Type B pancreatic cell (in vitro differentiated cells): Measurements from ENCODE around the gene SCAMP2. TPM values are rescaled to one million over a fixed set of nuclear protein-coding genes. Genes with fewer than 3 reads are reported as not detected.

Experiments
- DNase-seq: peaks from one replicate; pipeline ENCODE4 v3.0.0; 2021; ENCODE audit warnings: mixed read lengths; ENCODE audit not compliant: unreplicated experiment; ENCODE audit errors: extremely low spot score
- H3K27ac Mint-ChIP-seq: 2 replicates; pipeline ENCODE4 v1.8.0; 2021; ENCODE audit warnings: mild to moderate bottlenecking, mixed read lengths
- H3K27me3 Mint-ChIP-seq: 2 replicates; pipeline ENCODE4 v1.8.0; 2021; ENCODE audit warnings: mixed read lengths
- H3K36me3 Mint-ChIP-seq: 2 replicates; pipeline ENCODE4 v1.8.0; 2021; ENCODE audit warnings: mixed read lengths
- H3K4me1 Mint-ChIP-seq: one replicate; pipeline ENCODE4 v1.8.0; 2021; ENCODE audit warnings: mixed read lengths; ENCODE audit not compliant: unreplicated experiment
- H3K4me3 Mint-ChIP-seq: 2 replicates; pipeline ENCODE4 v1.8.0; 2021; ENCODE audit warnings: mild to moderate bottlenecking, mixed read lengths
- H3K9me3 Mint-ChIP-seq: 2 replicates; pipeline ENCODE4 v1.8.0; 2021; ENCODE audit warnings: mixed read lengths
- total RNA-seq: library from RNA; stranded (reverse); gene quantifications from 2 replicates; pipeline ENCODE4 v1.2.1, GENCODE V29; 2021; ENCODE audit warnings: low replicate concordance
- TF ChIP-seq, protein P1 (sequence below): fragments of 200-600 bp; sonication (generic); conservative IDR thresholded peaks from 2 replicates; pipeline ENCODE4 v1.5.0; 2021; ENCODE audit warnings: antibody characterized with exemption, mild to moderate bottlenecking

Gene SCAMP2
- total RNA-seq, 1 donor from 2014 or later = 58.0 TPM

GRCh38 chr15:74907163-74907870, 34.2 kb upstream of the SCAMP2 start:
- DNase-seq = no peak
- peaks cover 27% of the 10 kb centered on the region for H3K36me3 Mint-ChIP-seq
- peaks cover 16% of the 10 kb centered on the region for H3K4me1 Mint-ChIP-seq
- no peaks in the 10 kb centered on the region for H3K27me3 Mint-ChIP-seq
- peak overlapping the region; percentile 97 for H3K27ac Mint-ChIP-seq
- H3K9me3 Mint-ChIP-seq = no peaks in the 10 kb centered on the region
- TF ChIP-seq, protein P1, sequence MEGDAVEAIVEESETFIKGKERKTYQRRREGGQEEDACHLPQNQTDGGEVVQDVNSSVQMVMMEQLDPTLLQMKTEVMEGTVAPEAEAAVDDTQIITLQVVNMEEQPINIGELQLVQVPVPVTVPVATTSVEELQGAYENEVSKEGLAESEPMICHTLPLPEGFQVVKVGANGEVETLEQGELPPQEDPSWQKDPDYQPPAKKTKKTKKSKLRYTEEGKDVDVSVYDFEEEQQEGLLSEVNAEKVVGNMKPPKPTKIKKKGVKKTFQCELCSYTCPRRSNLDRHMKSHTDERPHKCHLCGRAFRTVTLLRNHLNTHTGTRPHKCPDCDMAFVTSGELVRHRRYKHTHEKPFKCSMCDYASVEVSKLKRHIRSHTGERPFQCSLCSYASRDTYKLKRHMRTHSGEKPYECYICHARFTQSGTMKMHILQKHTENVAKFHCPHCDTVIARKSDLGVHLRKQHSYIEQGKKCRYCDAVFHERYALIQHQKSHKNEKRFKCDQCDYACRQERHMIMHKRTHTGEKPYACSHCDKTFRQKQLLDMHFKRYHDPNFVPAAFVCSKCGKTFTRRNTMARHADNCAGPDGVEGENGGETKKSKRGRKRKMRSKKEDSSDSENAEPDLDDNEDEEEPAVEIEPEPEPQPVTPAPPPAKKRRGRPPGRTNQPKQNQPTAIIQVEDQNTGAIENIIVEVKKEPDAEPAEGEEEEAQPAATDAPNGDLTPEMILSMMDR = no peak
- H3K4me3 Mint-ChIP-seq = peak overlapping the region; percentile 98

DNA sequence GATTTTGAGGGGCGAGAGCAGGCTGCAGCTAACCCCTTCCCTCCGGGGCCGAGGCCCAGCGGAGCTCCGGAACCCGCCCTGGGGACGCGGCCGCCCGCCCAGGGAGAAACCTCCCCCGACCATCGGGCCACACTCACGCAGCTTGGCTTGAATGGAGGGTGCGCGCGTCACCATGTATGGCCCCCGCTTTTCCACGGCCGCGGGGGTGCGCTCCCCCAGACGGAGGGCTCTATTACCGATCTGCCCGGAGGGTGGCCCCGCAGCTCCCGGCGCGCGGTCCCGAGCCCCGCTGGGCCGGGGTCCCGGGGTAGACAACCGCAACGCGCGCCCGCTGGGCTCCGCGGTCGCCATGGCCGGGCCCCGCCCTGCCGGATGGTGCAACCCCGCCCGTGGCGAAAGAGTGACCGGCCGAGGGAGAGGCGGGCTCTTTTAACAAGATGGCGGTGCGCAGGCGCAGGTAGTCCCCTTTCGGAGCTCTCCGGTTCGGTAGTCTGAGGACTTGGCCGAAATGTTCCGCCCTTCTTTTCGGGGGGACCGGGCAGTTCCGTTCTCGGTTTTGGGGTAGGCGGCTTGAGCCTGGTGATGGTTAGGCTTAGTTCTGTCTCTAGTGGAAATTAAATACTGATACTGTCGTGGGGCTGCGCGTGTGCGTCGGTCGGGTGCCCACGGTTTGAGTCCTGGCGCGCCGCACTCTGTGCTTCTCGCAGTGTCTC, 33.4 kb upstream of the SCAMP2 start, which contains the start of gene FAM219B:
TSS of gene FAM219B (minus strand) at position 402 of the 713 bp plus-strand sequence. CDS start at position 351, 51 bp downstream.
- peak; percentile 89 for DNase-seq
- H3K36me3 Mint-ChIP-seq = peaks cover 24% of the 10 kb centered on the region
- TF ChIP-seq, protein P1 = no peak
- peak within 1 kb of the TSS; percentile 98 for H3K4me3 Mint-ChIP-seq
- peaks cover 20% of the 10 kb centered on the region for H3K4me1 Mint-ChIP-seq
- H3K9me3 Mint-ChIP-seq = no peaks in the 10 kb centered on the region
- no peaks in the 10 kb centered on the region for H3K27me3 Mint-ChIP-seq
- peak within 1 kb of the TSS; percentile 97 for H3K27ac Mint-ChIP-seq

DNA sequence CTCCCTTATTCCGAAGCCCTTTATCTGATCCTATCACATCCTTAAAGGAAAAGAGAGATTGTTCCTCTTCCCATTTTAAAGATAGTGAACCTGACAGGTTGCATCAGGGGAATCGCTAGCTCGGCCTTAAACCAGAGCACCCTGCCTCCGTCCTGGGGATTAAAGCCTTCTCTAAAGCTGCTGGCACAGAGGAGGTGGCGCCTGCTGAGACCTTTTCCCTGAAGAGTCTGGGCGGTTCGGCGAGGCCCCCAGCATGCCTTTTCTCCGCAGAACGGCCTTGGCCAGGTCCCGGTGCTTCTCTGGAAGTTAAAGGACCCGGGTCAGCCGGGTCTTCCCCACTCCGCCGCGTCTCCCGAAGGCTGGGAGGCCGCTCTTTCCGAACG, 32.9 kb upstream of the SCAMP2 start:
- peak overlapping the region; percentile 98 for H3K4me3 Mint-ChIP-seq
- DNase-seq = no peak
- peak overlapping the region; percentile 96 for H3K27ac Mint-ChIP-seq
- H3K9me3 Mint-ChIP-seq = no peaks in the 10 kb centered on the region
- H3K27me3 Mint-ChIP-seq = no peaks in the 10 kb centered on the region
- TF ChIP-seq, protein P1 = no peak
- H3K4me1 Mint-ChIP-seq = peaks cover 20% of the 10 kb centered on the region
- peaks cover 21% of the 10 kb centered on the region for H3K36me3 Mint-ChIP-seq

DNA sequence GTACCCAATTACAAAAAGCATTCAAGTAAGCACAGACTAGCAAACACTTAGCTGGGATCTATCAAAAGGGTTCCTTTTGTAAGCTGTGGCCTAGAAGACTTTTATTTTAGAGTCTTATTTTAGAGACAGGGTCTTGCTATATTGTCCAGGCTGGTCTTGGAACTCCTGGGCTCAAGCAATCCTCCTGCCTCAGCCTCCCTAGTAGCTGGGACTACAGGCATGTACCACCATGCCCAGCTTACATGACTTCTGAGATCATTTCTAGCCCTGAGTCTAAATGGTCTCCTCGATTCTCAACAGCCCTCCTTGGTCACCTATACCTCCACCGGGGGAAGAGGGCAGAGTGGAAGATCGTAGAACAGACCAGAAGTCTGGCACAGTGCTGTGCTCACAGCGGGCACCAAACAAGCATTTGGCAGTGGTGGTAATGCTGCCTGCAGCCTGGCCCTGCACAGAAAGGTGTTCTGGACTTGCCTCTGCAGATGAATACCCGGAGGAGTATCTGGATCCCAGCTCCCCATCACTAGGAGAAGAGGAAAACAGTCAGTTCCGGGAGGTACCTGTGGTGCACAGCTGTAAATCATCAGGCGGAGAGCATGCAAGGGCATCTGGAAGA, 31.1 kb upstream of the SCAMP2 start:
- Mint-ChIP-seq H3K9me3 (no peaks in the 10 kb centered on the region), H3K4me3 (peak overlapping the region; percentile 98), H3K36me3 (peaks cover 26% of the 10 kb centered on the region), H3K27ac (peak overlapping the region; percentile 52), H3K27me3 (no peaks in the 10 kb centered on the region), H3K4me1 (peaks cover 20% of the 10 kb centered on the region)
- TF ChIP-seq, protein P1 = no peak
- DNase-seq = no peak

- no peak for DNase-seq
- H3K36me3 Mint-ChIP-seq = peaks cover 20% of the 10 kb centered on the region
Measured at GRCh38 chr15:74903676-74904075, 30.5 kb upstream of the SCAMP2 start.

More at GRCh38 chr15:74903676-74904075, 30.5 kb upstream of the SCAMP2 start:
- TF ChIP-seq, protein P1 = no peak
- Mint-ChIP-seq H3K9me3 (no peaks in the 10 kb centered on the region), H3K27me3 (no peaks in the 10 kb centered on the region), H3K4me3 (peak overlapping the region; percentile 48), H3K4me1 (peaks cover 20% of the 10 kb centered on the region), H3K27ac (peak overlapping the region; percentile 52)
